Progenitor cell of endocrine pancreas (in vitro differentiated cells): ENCODE results near the gene PRKAG1. TPM values are rescaled to one million over a fixed set of nuclear protein-coding genes. Genes with fewer than 3 reads are reported as not detected.

Experiments used
- DNase-seq: peaks from one replicate; pipeline ENCODE4 v3.0.0; 2021; ENCODE audit warnings: low spot score; ENCODE audit not compliant: unreplicated experiment
- H3K27ac Mint-ChIP-seq: 2 replicates; pipeline ENCODE4 v1.8.0; 2021; ENCODE audit warnings: mild to moderate bottlenecking, moderate library complexity, mixed read lengths
- H3K27me3 Mint-ChIP-seq: 2 replicates; pipeline ENCODE4 v1.8.0; 2021; ENCODE audit warnings: mixed read lengths
- H3K36me3 Mint-ChIP-seq: 2 replicates; pipeline ENCODE4 v1.8.0; 2022; ENCODE audit warnings: mixed read lengths; ENCODE audit not compliant: insufficient read depth
- H3K4me1 Mint-ChIP-seq: 2 replicates; pipeline ENCODE4 v1.8.0; 2021; ENCODE audit warnings: low read depth, mixed read lengths
- H3K4me3 Mint-ChIP-seq: 2 replicates; pipeline ENCODE4 v1.8.0; 2021; ENCODE audit warnings: low read depth, mild to moderate bottlenecking, moderate library complexity, mixed read lengths
- H3K9me3 Mint-ChIP-seq: 2 replicates; pipeline ENCODE4 v1.8.0; 2021; ENCODE audit warnings: low read depth, mixed read lengths
- CTCF ChIP-seq: fragments of 200-600 bp; sonication (generic); IDR thresholded peaks from one replicate; pipeline ENCODE4 v1.5.0; 2021; ENCODE audit warnings: antibody characterized with exemption, mild to moderate bottlenecking; ENCODE audit not compliant: unreplicated experiment
- total RNA-seq: library from RNA; stranded (reverse); gene quantifications from 2 replicates; pipeline ENCODE4 v1.2.1, GENCODE V29; 2021

Gene PRKAG1
- total RNA-seq, 1 donor from 2014 or later = 52.7 TPM

- H3K9me3 Mint-ChIP-seq = no peaks in the 10 kb centered on the region
- no peak for TF ChIP-seq CTCF
- H3K27me3 Mint-ChIP-seq = no peaks in the 10 kb centered on the region
- no peaks in the 10 kb centered on the region for H3K4me1 Mint-ChIP-seq
- H3K27ac Mint-ChIP-seq = no peak overlapping the region
- peaks cover 11% of the 10 kb centered on the region for H3K36me3 Mint-ChIP-seq
- no peak for DNase-seq
- no peak overlapping the region for H3K4me3 Mint-ChIP-seq
These were observed 18.8 kb upstream of the PRKAG1 start for GRCh38 chr12:49037111-49037946.

GRCh38 chr12:49036029-49036428 is 17.5 kb upstream of the PRKAG1 start:
- DNase-seq = no peak
- H3K4me3 Mint-ChIP-seq = no peak overlapping the region
- no peaks in the 10 kb centered on the region for H3K4me1 Mint-ChIP-seq
- TF ChIP-seq CTCF = no peak
- no peak overlapping the region for H3K27ac Mint-ChIP-seq
- no peaks in the 10 kb centered on the region for H3K9me3 Mint-ChIP-seq
- H3K36me3 Mint-ChIP-seq = peaks cover 11% of the 10 kb centered on the region
- no peaks in the 10 kb centered on the region for H3K27me3 Mint-ChIP-seq

GRCh38 chr12:49034286-49034622 is 15.7 kb upstream of the PRKAG1 start:
- H3K27me3 Mint-ChIP-seq = no peaks in the 10 kb centered on the region
- peaks cover 11% of the 10 kb centered on the region for H3K36me3 Mint-ChIP-seq
- H3K4me1 Mint-ChIP-seq = no peaks in the 10 kb centered on the region
- no peak for TF ChIP-seq CTCF
- H3K4me3 Mint-ChIP-seq = no peak overlapping the region
- no peak overlapping the region for H3K27ac Mint-ChIP-seq
- H3K9me3 Mint-ChIP-seq = no peaks in the 10 kb centered on the region
- DNase-seq = no peak

- Mint-ChIP-seq H3K36me3 (peaks cover 11% of the 10 kb centered on the region), H3K4me1 (no peaks in the 10 kb centered on the region), H3K27ac (no peak overlapping the region), H3K27me3 (no peaks in the 10 kb centered on the region), H3K9me3 (no peaks in the 10 kb centered on the region), H3K4me3 (no peak overlapping the region)
- no peak for TF ChIP-seq CTCF
- no peak for DNase-seq
These were observed 15.2 kb upstream of the PRKAG1 start for GRCh38 chr12:49033611-49034285.

GRCh38 chr12:49032679-49033447 is 14.3 kb upstream of the PRKAG1 start:
- Mint-ChIP-seq H3K36me3 (peaks cover 10% of the 10 kb centered on the region), H3K4me1 (no peaks in the 10 kb centered on the region), H3K9me3 (no peaks in the 10 kb centered on the region), H3K4me3 (no peak overlapping the region), H3K27ac (no peak overlapping the region), H3K27me3 (no peaks in the 10 kb centered on the region)
- DNase-seq = no peak
- TF ChIP-seq CTCF = no peak
